Panc1 (cell line): ENCODE data around the gene ABAT. TPM values are rescaled to one million over a fixed set of nuclear protein-coding genes. Genes with fewer than 3 reads are reported as not detected.

Experiments
- ATAC-seq: fragments of 200-7000 bp; cut with Tn5 transposase; 2 replicates; pipeline ENCODE4 v1.9.1; 2020; ENCODE audit warnings: mild to moderate bottlenecking, moderate library complexity
- BruUV-seq: library from RNA; stranded (reverse); fragments of 400-500 nt; replicated peaks from 2 replicates; lab custom pipeline; 2021; lab: Mats Ljungman, UMichigan
- CTCF ChIA-PET: fragments of 300-600 bp; sonication (Branson Sonifier 250); formaldehyde crosslinking; loops from one replicate; lab custom pipeline; 2022; ENCODE audit warnings: antibody characterized with exemption; lab: Charles Lee
- POLR2A ChIA-PET: fragments of 300-600 bp; sonication (Branson Sonifier 250); formaldehyde crosslinking; loops from one replicate; lab custom pipeline; 2022; ENCODE audit warnings: antibody characterized with exemption; lab: Charles Lee
- DNase-seq: peaks from one replicate; pipeline ENCODE4 v3.0.0-alpha.2; 2010; ENCODE audit warnings: low read depth, low spot score
- H3K27ac ChIP-seq: 2 replicates; pipeline ENCODE4 v1.5.1; 2011; ENCODE audit warnings: mild to moderate bottlenecking, low read length, inconsistent platforms
- H3K27me3 ChIP-seq: fragments of 200-500 bp; sonication (Bioruptor generic); 2 replicates; pipeline ENCODE4 v1.6.0; 2014; ENCODE audit warnings: low read length, inconsistent platforms; ENCODE audit not compliant: control insufficient read depth, insufficient read depth
- H3K36me3 ChIP-seq: fragments of 200-500 bp; sonication (Bioruptor generic); 2 replicates; pipeline ENCODE4 v1.5.1; 2014; ENCODE audit warnings: inconsistent platforms, mild to moderate bottlenecking, low read length, moderate library complexity; ENCODE audit not compliant: control insufficient read depth, insufficient read depth
- H3K4me1 ChIP-seq: 2 replicates; pipeline ENCODE4 v1.5.1; 2011; ENCODE audit warnings: inconsistent platforms, mild to moderate bottlenecking, low read length, moderate library complexity; ENCODE audit not compliant: control insufficient read depth, insufficient read depth
- H3K4me3 ChIP-seq, 2 experiments: 2 replicates each; pipeline ENCODE4 v1.5.1; 2011 to 2012; ENCODE audit warnings: low read depth in 2 of 2, low read length in 2 of 2, mild to moderate bottlenecking in 2 of 2, inconsistent platforms in 1 of 2, moderate library complexity in 1 of 2
- H3K9me3 ChIP-seq: fragments of 200-500 bp; sonication (Bioruptor generic); 2 replicates; pipeline ENCODE4 v1.5.1; 2014; ENCODE audit warnings: low read depth, mild to moderate bottlenecking, inconsistent platforms, low read length, moderate library complexity; ENCODE audit not compliant: control insufficient read depth, insufficient read depth
- CTCF ChIP-seq: fragments of 450-650 bp; IDR thresholded peaks from 2 replicates; pipeline ENCODE4 v1.5.1; 2017; ENCODE audit warnings: mild to moderate bottlenecking
- POLR2AphosphoS5 ChIP-seq: IDR thresholded peaks from 2 replicates; pipeline ENCODE4 v1.6.1; 2012; ENCODE audit warnings: mild to moderate bottlenecking, low read depth, low read length, moderate library complexity
- REST ChIP-seq, 2 experiments: IDR thresholded peaks; 2 replicates each; pipeline ENCODE4 v1.6.1; 2011 to 2012; ENCODE audit warnings: low read depth in 2 of 2, control low read depth in 1 of 2, low read length in 1 of 2, mild to moderate bottlenecking in 1 of 2, moderate library complexity in 1 of 2; ENCODE audit not compliant: insufficient read depth in 1 of 2
- SIN3A ChIP-seq: IDR thresholded peaks from 2 replicates; pipeline ENCODE4 v1.6.1; 2012; ENCODE audit warnings: low read depth, mild to moderate bottlenecking, low read length, moderate library complexity, borderline replicate concordance; ENCODE audit not compliant: insufficient read depth
- TCF7L2 ChIP-seq: IDR thresholded peaks from 2 replicates; pipeline ENCODE4 v1.6.1; 2011; ENCODE audit warnings: mild to moderate bottlenecking, low read depth, low read length, inconsistent platforms
- in situ Hi-C: cut with HindIII; loops from 2 replicates; pipeline ENCODE4 v1.10.0; 2016; ENCODE audit warnings: low sequenced_read_pairs, low pct_unique_long_range_greater_than_20kb
- intact Hi-C: fragments of 100-400 bp; cut with micrococcal nuclease; formaldehyde crosslinking; loops from one replicate; pipeline ENCODE4 v1.10.0; 2022; ENCODE audit not compliant: unreplicated experiment
- total RNA-seq: library from RNA; stranded (reverse); gene quantifications from one replicate; pipeline ENCODE4 v1.2.1, GENCODE V29; 2021; ENCODE audit not compliant: unreplicated experiment

The ABAT gene
- total RNA-seq, 1 experiment from 2014 or later: 0.77 TPM

GRCh38 chr16:8795091-8795490 lies 120.7 kb downstream of the ABAT start:
- in situ Hi-C loops (no loop called here), intact Hi-C loops (no loop called here)
- no peak overlapping the region for H3K4me3 ChIP-seq
- no peaks in the 10 kb centered on the region for H3K9me3 ChIP-seq
- POLR2A ChIA-PET: no interaction called here
- no peak overlapping the region for H3K27ac ChIP-seq
- DNase-seq (no peak), ATAC-seq (no peak)
- CTCF ChIA-PET: no interaction called here
- peaks cover 2% of the 10 kb centered on the region; the same call in 1 of the 2 replicates for H3K36me3 ChIP-seq
- H3K27me3 ChIP-seq: no peaks in the 10 kb centered on the region
- H3K4me1 ChIP-seq: peaks cover 20% of the 10 kb centered on the region
- TF ChIP-seq TCF7L2 (no peak), REST (IDR thresholded peaks at IDR 0.05; ENCODE audit: insufficient read depth in 1 of 2, low read depth in 2 of 2, low read length in 1 of 2) (no peak), CTCF (no peak), SIN3A (no peak), POLR2AphosphoS5 (no peak)
- no TSS peak for BruUV-seq

GRCh38 chr16:8795818-8796217 lies 121.4 kb downstream of the ABAT start:
- no TSS peak for BruUV-seq
- Histone ChIP-seq H3K4me1 (peaks cover 20% of the 10 kb centered on the region), H3K27me3 (no peaks in the 10 kb centered on the region), H3K36me3 (peaks cover 2% of the 10 kb centered on the region; the same call in 1 of the 2 replicates), H3K4me3 (no peak overlapping the region; a peak in 1 of 4 replicates), H3K9me3 (no peaks in the 10 kb centered on the region), H3K27ac (no peak overlapping the region)
- POLR2A ChIA-PET: no interaction called here
- intact Hi-C loops (no loop called here), in situ Hi-C loops (no loop called here)
- DNase-seq (no peak), ATAC-seq (no peak)
- CTCF ChIA-PET: no interaction called here
- no peak for TF ChIP-seq POLR2AphosphoS5
- TF ChIP-seq CTCF: no peak
- no peak for TF ChIP-seq SIN3A
- TF ChIP-seq REST (IDR thresholded peaks at IDR 0.05; ENCODE audit: insufficient read depth in 1 of 2, low read depth in 2 of 2, low read length in 1 of 2): no peak
- TF ChIP-seq TCF7L2: no peak
